CD4-positive, CD25-positive, alpha-beta regulatory T cell (primary cell): ENCODE measurements around the gene PTCH1. TPM values are rescaled to one million over a fixed set of nuclear protein-coding genes. Genes with fewer than 3 reads are reported as not detected.
A peak's percentile ranks its signal among the peaks of the same experiment; 100 is the strongest.

Experiments used
- ATAC-seq, 2 donors: fragments of 150-1000 bp; cut with Tn5 transposase; one replicate each; pipeline ENCODE4 v1.10.0; 2021; ENCODE audit warnings: low read depth in 2 of 2, moderate number of reproducible peaks in 2 of 2, moderate library complexity in 1 of 2
- DNase-seq, 3 donors: peaks; one replicate each; pipeline versions ENCODE4 v3.0.0 to v3.0.0-alpha.2; 2012 to 2022; ENCODE audit warnings: mixed read lengths in 1 of 3
- H3K27ac ChIP-seq: one replicate; pipeline ENCODE4 v1.7.0; 2013; ENCODE audit warnings: mild to moderate bottlenecking, low read length; ENCODE audit not compliant: insufficient read depth, poor library complexity, severe bottlenecking
- H3K27me3 ChIP-seq: one replicate; pipeline ENCODE4 v1.7.0; 2013; ENCODE audit warnings: low read length; ENCODE audit not compliant: control insufficient read depth, insufficient read depth
- H3K36me3 ChIP-seq: one replicate; pipeline ENCODE4 v1.7.0; 2013; ENCODE audit warnings: mild to moderate bottlenecking, low read length, moderate library complexity; ENCODE audit not compliant: control insufficient read depth, insufficient read depth
- H3K4me1 ChIP-seq: 2 replicates; pipeline ENCODE4 v1.7.0; 2013; ENCODE audit warnings: mild to moderate bottlenecking, low read length; ENCODE audit not compliant: insufficient read depth, control insufficient read depth, poor library complexity, severe bottlenecking
- H3K4me3 ChIP-seq: one replicate; pipeline ENCODE4 v1.7.0; 2013; ENCODE audit warnings: low read depth, mild to moderate bottlenecking, low read length, moderate library complexity
- H3K9me3 ChIP-seq, 2 experiments: 1 replicate in 1 of 2; 2 replicates in 1 of 2; pipeline ENCODE4 v1.7.0; 2013; ENCODE audit warnings: low read length in 2 of 2, mild to moderate bottlenecking in 1 of 2, moderate library complexity in 1 of 2; ENCODE audit not compliant: control insufficient read depth in 2 of 2
- H3K27ac Mint-ChIP-seq, 3 donors: one replicate each; pipeline ENCODE4 v1.8.0; 2020 to 2022; ENCODE audit warnings: mild to moderate bottlenecking in 3 of 3, mixed read lengths in 3 of 3, moderate library complexity in 2 of 3
- H3K27me3 Mint-ChIP-seq: one replicate; pipeline ENCODE4 v1.8.0; 2022; ENCODE audit warnings: mild to moderate bottlenecking, mixed read lengths
- H3K36me3 Mint-ChIP-seq: one replicate; pipeline ENCODE4 v1.8.0; 2020; ENCODE audit warnings: mixed read lengths
- H3K4me1 Mint-ChIP-seq, 4 donors: one replicate each; pipeline ENCODE4 v1.8.0; 2020 to 2022; ENCODE audit warnings: mixed read lengths in 4 of 4, mild to moderate bottlenecking in 1 of 4
- H3K4me3 Mint-ChIP-seq, 4 donors: one replicate each; pipeline ENCODE4 v1.8.0; 2020 to 2022; ENCODE audit warnings: mild to moderate bottlenecking in 4 of 4, mixed read lengths in 4 of 4, moderate library complexity in 3 of 4
- H3K9me3 Mint-ChIP-seq, 7 donors: one replicate each; pipeline ENCODE4 v1.8.0; 2020 to 2022; ENCODE audit warnings: mixed read lengths in 7 of 7, mild to moderate bottlenecking in 3 of 7, moderate library complexity in 2 of 7
- polyA plus RNA-seq, 4 donors: library from polyadenylated mRNA; unstranded; fragments of 300-500 nt; fragmentation: Illumina TruSeq; gene quantifications; one replicate each; pipeline ENCODE4 v1.2.3, GENCODE V29; 2021
- total RNA-seq: library from RNA; stranded (reverse); gene quantifications from one replicate; pipeline ENCODE4 v1.2.3, GENCODE V29; 2022

The PTCH1 gene
- total and polyA plus RNA-seq, 5 donors from 2014 or later, result 3.5 to 11.8 (median 8.1) TPM

DNA sequence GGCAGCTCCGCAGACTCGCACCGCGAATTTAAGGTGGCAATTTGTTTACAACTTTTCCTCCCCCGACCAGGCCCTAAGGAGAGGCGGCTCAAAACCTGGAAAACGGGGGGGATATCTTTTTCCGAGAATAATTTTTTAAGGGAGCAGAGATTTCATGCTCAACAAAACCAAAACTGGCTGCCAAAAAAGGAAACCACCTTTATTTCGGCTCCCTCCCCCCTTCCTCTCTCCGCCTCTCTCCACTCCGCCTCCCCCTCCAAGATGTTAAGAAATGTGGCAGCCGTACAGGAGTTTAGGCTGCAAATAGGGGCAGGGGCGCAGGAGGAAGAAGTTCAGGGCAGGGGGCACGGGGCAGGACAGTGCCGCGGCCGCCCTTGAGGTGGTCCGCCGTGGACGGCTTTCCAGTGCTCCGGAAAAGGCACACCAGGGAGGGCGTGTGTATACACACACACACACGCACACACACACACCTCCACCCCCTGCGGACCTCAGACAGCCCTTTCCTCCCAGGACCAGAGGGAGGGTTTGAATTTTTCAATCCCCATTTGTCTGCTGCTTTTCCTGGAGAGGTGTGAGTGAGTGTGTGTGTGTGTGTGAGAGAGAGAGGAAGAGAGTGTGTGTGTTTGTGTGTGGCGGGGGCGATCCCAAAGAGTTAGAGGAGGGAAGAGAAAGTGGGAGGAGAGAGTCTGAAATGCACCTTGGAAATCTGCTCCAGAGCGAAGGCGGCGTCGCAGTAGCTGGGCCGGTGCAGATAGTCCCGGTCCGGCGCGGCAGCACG lies 9.1 kb downstream of the PTCH1 start:
- no peaks in the 10 kb centered on the region for H3K36me3 Mint-ChIP-seq
- H3K27ac Mint-ChIP-seq, result peak overlapping the region; percentile 82 to 92 (median 86)
- peaks cover 60% of the 10 kb centered on the region for H3K4me1 ChIP-seq
- peak overlapping the region; percentile 57 for H3K27ac ChIP-seq
- peak overlapping the region; percentile 95 to 98 (median 96) for H3K4me3 Mint-ChIP-seq
- H3K27me3 ChIP-seq, result peaks cover 35% of the 10 kb centered on the region
- H3K9me3 Mint-ChIP-seq, result peaks cover 0 to 4% (median 0%) of the 10 kb centered on the region in 7 donors
- H3K4me1 Mint-ChIP-seq, result peaks cover 30 to 71% (median 41%) of the 10 kb centered on the region in 4 donors
- ATAC-seq (no peak), DNase-seq (peak in 2 of 3 donors; percentile 53 to 70)
- H3K4me3 ChIP-seq, result peak overlapping the region; percentile 83
- peaks cover 75% of the 10 kb centered on the region for H3K27me3 Mint-ChIP-seq
- peaks cover 0 to 2% of the 10 kb centered on the region in 2 experiments for H3K9me3 ChIP-seq
- no peaks in the 10 kb centered on the region for H3K36me3 ChIP-seq

DNA sequence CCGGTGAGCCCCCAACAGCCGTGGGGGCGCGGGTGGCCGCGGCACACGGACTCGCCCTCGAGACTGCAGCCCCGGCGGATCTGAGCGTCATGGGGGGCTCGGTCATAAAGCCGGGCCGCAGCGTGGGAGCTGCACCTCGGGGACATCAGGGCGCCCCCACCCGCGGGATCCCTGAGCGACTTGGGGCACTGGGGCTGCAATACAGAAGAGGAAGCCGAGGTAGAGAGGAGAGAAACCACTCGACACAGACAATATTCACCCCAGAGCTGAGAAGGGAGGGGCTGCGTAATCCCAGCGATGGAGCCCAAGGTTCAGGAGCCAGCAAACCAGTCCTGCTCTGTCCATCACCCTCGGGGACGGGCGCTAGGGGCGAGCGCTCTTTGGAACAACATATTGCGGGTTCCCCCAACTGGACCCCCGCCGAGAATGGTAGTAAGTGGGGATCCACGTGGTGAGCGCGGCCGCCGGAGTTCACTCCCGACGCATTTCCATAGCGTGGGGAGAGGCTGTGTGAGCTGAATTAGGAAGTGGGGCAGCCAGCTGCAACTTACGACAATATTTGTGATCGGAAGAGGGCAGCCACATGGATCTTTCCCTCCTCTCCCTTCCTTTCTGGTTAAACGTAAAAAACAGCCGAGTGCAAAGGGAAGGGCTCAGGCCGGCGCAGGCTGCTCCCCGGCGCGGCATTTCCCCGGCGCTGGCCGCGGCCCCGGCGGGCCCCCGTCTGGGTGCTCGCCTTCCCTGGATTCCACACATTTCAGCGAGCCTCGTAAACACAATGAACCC lies 9.9 kb downstream of the PTCH1 start:
- Mint-ChIP-seq H3K9me3 (peaks cover 0 to 1% (median 0%) of the 10 kb centered on the region in 7 donors), H3K4me3 (peak overlapping the region; percentile 95 to 98 (median 96)), H3K27me3 (peaks cover 74% of the 10 kb centered on the region), H3K36me3 (no peaks in the 10 kb centered on the region), H3K4me1 (peaks cover 26 to 72% (median 42%) of the 10 kb centered on the region in 4 donors), H3K27ac (peak overlapping the region; percentile 82 to 92 (median 86))
- Histone ChIP-seq H3K4me1 (peaks cover 60% of the 10 kb centered on the region), H3K36me3 (no peaks in the 10 kb centered on the region), H3K4me3 (peak overlapping the region; percentile 83), H3K27ac (peak overlapping the region; percentile 57), H3K27me3 (peaks cover 39% of the 10 kb centered on the region), H3K9me3 (peaks cover 0 to 2% of the 10 kb centered on the region in 2 experiments)
- DNase-seq (peak in 1 of 3 donors; percentile 38), ATAC-seq (peak in 1 of 2 donors; percentile 18)

DNA sequence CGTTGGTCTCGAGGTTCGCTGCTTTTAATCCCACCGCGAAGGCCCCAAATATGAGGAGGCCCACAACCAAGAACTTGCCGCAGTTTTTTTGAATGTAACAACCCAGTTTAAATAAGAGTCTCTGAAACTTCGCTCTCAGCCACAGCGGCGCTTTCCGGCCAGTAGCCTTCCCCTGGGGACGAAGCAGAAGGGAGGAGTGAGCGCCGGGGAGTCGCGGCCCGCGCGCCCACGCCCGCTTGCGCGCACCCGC lies 10.4 kb downstream of the PTCH1 start:
- DNase-seq, result peak in 1 of 3 donors; percentile 28
- Histone ChIP-seq H3K4me1 (peaks cover 56% of the 10 kb centered on the region), H3K27ac (no peak overlapping the region), H3K27me3 (peaks cover 42% of the 10 kb centered on the region), H3K36me3 (no peaks in the 10 kb centered on the region), H3K4me3 (peak overlapping the region; percentile 44), H3K9me3 (peaks cover 0 to 2% of the 10 kb centered on the region in 2 experiments)
- Mint-ChIP-seq H3K9me3 (peaks cover 0 to 1% (median 0%) of the 10 kb centered on the region in 7 donors), H3K36me3 (no peaks in the 10 kb centered on the region), H3K27ac (peak overlapping the region in 2 of 3 donors; percentile 60 to 79), H3K4me3 (peak overlapping the region; percentile 79 to 95 (median 92)), H3K27me3 (peaks cover 68% of the 10 kb centered on the region), H3K4me1 (peaks cover 26 to 70% (median 40%) of the 10 kb centered on the region in 4 donors)
- no peak for ATAC-seq

DNA sequence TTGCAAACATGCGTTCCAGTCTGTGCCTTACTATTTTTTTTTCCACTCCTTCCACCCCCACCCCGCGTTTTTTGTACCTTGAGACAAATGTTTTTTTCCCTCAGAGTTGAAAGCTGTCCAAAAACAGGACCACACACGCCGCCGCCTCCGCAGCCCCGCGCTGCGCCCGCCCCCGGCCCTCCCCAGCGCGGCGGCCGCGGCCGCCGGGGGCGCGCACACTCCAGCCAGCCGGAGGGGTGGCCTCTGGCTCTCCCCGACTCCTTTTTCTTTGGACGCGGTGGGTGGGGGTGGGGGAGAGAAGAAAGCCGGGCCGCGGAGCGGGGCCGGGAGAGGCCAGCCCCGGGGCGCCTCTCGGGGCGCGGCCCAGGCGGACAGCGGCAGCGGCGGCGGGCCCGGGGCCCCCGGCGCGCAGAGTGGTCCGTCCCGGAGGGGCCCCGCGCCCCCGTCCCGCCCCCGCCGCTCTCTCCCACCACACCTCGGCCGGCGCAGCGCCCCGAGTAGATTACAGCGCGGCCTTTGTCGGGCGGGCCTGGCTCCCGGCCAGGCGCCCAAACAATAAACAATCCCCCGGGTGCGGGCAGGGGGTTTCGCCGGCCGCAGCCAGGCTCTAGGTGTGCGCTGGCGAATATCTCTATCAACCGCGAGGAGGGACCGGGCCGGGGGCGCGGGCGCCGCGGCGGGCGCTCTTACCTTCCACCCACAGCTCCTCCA lies 10.9 kb downstream of the PTCH1 start:
- H3K4me1 Mint-ChIP-seq, result peaks cover 26 to 73% (median 41%) of the 10 kb centered on the region in 4 donors
- H3K9me3 Mint-ChIP-seq, result peaks cover 0 to 1% (median 0%) of the 10 kb centered on the region in 7 donors
- Histone ChIP-seq H3K27me3 (peaks cover 44% of the 10 kb centered on the region), H3K4me1 (peaks cover 52% of the 10 kb centered on the region), H3K27ac (no peak overlapping the region), H3K4me3 (peak overlapping the region; percentile 44), H3K9me3 (peaks cover 0 to 2% of the 10 kb centered on the region in 2 experiments), H3K36me3 (no peaks in the 10 kb centered on the region)
- peak overlapping the region; percentile 88 to 95 (median 95) for H3K4me3 Mint-ChIP-seq
- ATAC-seq, result no peak
- H3K27me3 Mint-ChIP-seq, result peaks cover 70% of the 10 kb centered on the region
- H3K36me3 Mint-ChIP-seq, result no peaks in the 10 kb centered on the region
- H3K27ac Mint-ChIP-seq, result peak overlapping the region in 2 of 3 donors; percentile 60 to 79
- DNase-seq, result no peak

DNA sequence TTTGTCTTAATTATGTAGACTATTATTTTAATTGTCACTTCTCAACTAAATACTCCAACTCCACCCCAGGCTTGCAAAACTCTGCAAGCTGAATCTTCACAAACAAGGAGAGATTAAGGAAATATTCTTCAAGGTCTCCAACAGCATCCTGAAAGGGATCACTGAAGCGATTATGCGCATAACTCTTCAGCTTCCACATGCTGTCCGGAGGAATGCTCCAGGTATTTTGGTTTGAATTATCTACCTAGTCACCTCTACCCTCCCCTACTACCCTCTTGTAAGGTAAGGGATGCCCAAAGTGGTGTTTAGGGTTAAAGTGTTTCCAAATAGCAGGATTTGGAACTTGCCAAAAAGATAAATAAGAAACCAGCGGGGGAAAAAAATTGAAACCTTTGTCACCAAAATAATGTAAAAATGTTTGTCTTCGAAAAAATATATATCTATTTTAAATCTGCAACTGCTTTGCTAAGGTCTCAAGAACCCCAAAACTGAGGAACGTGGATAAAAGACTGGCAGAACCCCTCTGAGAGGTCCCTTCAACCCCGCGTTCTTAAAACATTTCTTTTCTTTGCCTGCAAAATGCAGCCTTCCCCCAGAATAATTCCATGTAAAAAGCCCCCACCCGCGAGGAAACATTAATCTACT lies 11.6 kb downstream of the PTCH1 start:
- Histone ChIP-seq H3K4me1 (peaks cover 48% of the 10 kb centered on the region), H3K4me3 (peak overlapping the region; percentile 41), H3K27ac (no peak overlapping the region), H3K9me3 (peaks cover 0 to 2% of the 10 kb centered on the region in 2 experiments), H3K27me3 (peaks cover 42% of the 10 kb centered on the region), H3K36me3 (no peaks in the 10 kb centered on the region)
- Mint-ChIP-seq H3K27ac (peak overlapping the region in 2 of 3 donors; percentile 20 to 73), H3K27me3 (peaks cover 67% of the 10 kb centered on the region), H3K4me1 (peaks cover 25 to 70% (median 39%) of the 10 kb centered on the region in 4 donors), H3K9me3 (peaks cover 0 to 1% (median 0%) of the 10 kb centered on the region in 7 donors), H3K4me3 (peak overlapping the region; percentile 86 to 95 (median 90)), H3K36me3 (no peaks in the 10 kb centered on the region)
- ATAC-seq (no peak), DNase-seq (no peak)

DNA sequence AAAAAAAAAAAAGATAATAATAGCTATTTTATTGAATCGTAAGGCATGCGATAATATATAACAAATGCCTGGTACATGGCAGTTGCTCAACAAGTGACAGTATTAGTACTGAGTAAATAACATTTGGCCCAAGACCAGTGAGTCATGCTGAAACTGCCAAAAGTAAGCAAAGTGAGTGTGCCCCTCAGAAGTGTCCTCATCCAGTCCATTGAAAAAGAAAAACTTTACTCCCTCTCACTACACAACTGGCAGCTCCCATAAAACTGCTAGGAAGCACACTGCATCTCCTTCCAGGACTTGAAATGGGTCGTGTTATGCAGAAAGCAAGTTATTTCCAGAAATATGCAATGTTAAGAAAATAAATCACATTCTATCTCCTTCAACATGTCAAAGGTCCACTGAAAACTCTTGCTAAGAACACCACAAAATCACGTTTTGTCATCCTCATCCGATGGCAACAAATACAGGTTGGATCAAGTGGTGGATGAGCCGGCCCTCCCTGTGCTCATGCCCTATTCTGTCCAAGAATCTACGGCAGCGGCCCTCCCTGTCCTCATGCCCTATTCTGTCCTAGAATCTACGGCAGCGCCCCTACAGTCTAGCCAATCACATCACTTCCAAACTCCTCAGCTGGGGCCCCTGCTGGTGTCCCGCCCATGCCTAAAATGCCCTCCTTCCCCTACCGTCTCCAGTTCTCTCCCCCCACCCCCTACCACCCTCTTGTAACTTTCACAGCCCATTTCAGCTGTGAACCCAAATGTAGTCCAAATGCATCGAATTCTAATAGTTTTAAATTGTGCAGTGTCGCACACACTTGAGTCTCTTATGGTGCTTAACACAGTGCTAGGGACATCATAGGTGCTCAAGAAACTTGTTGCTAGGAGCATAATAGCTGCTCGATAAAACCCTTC lies 12.5 kb downstream of the PTCH1 start:
- Mint-ChIP-seq H3K36me3 (no peaks in the 10 kb centered on the region), H3K27ac (peak overlapping the region in 1 of 3 donors; percentile 74), H3K27me3 (peaks cover 64% of the 10 kb centered on the region), H3K4me1 (peaks cover 16 to 61% (median 35%) of the 10 kb centered on the region in 4 donors), H3K9me3 (peaks cover 0 to 1% (median 0%) of the 10 kb centered on the region in 7 donors), H3K4me3 (peak overlapping the region; percentile 36 to 91 (median 66))
- H3K27ac ChIP-seq, result no peak overlapping the region
- peaks cover 39% of the 10 kb centered on the region for H3K4me1 ChIP-seq
- H3K36me3 ChIP-seq, result no peaks in the 10 kb centered on the region
- ATAC-seq (no peak), DNase-seq (no peak)
- H3K9me3 ChIP-seq, result peaks cover 0 to 2% of the 10 kb centered on the region in 2 experiments
- H3K27me3 ChIP-seq, result peaks cover 37% of the 10 kb centered on the region
- H3K4me3 ChIP-seq, result no peak overlapping the region
